ENCODE data around the gene PLTP. TPM values are rescaled to one million over a fixed set of nuclear protein-coding genes. Genes with fewer than 3 reads are reported as not detected.
"Not testable (repeated sequence)": the region's sequence is repeated elsewhere in the genome, so short reads cannot be mapped to it uniquely, and the experiment has no call there.

Gene PLTP
- total RNA-seq, 6 experiments from 2014 or later, result 9.6 to 70.2 (median 35.6) TPM

GRCh38 chr20:45934586-45935415, 22.8 kb upstream of the PLTP start, which contains the start of gene PCIF1:
Gene PCIF1, plus strand, starts transcription at chr20:45934683. Its CDS starts 4,317 bp downstream, at chr20:45939000.
- TF ChIP-seq CTCF (IDR thresholded peaks at IDR 0.05) (no peak), POLR2A (IDR thresholded peaks at IDR 0.05) (peak; percentile 99)
- peak; percentile 99 for DNase-seq
- WGBS (ENCODE audit: insufficient coverage, low coverage, low lambda C conversion rate, missing lambda C conversion rate), result 0% methylated on average over 12 of the region's 102 CpGs
- H3K36me3 ChIP-seq, result peaks cover 0 to 23% (median 2%) of the 10 kb centered on the region in 4 donors
- ATAC-seq, result peak; percentile 85 to 94 (median 89)
- no peaks in the 10 kb centered on the region for H3K27me3 ChIP-seq
- peak within 1 kb of the TSS; percentile 96 to 100 (median 100) for H3K27ac ChIP-seq
- peaks cover 0 to 19% (median 9%) of the 10 kb centered on the region in 4 donors for H3K4me1 ChIP-seq
- no peaks in the 10 kb centered on the region for H3K9me3 ChIP-seq
- intact Hi-C loops (cut with DNase I), result no loop called here
- H3K4me3 ChIP-seq, result peak within 1 kb of the TSS; percentile 89 to 100 (median 100)

- ATAC-seq (peak; percentile 13 to 39 (median 18)), DNase-seq (peak; percentile 71 to 79 (median 76))
- Histone ChIP-seq H3K4me1 (peaks cover 0 to 19% (median 9%) of the 10 kb centered on the region in 4 donors), H3K27ac (peak overlapping the region; percentile 96 to 100 (median 100)), H3K27me3 (no peaks in the 10 kb centered on the region), H3K9me3 (no peaks in the 10 kb centered on the region), H3K4me3 (peak overlapping the region; percentile 89 to 100 (median 100)), H3K36me3 (peaks cover 0 to 16% (median 0%) of the 10 kb centered on the region in 4 donors)
- intact Hi-C loops (cut with DNase I), result no loop called here
- TF ChIP-seq CTCF (IDR thresholded peaks at IDR 0.05) (no peak), POLR2A (IDR thresholded peaks at IDR 0.05) (no peak)
- 0% methylated on average over 22 of the region's 34 CpGs for WGBS (ENCODE audit: insufficient coverage, low coverage, low lambda C conversion rate, missing lambda C conversion rate)
These were observed 22.2 kb upstream of the PLTP start for GRCh38 chr20:45934046-45934585.

GRCh38 chr20:45933266-45934045, 21.5 kb upstream of the PLTP start:
- Histone ChIP-seq H3K9me3 (no peaks in the 10 kb centered on the region), H3K4me1 (peaks cover 0 to 19% (median 9%) of the 10 kb centered on the region in 4 donors), H3K27me3 (no peaks in the 10 kb centered on the region), H3K27ac (peak overlapping the region; percentile 96 to 100 (median 100)), H3K36me3 (peaks cover 0 to 11% (median 0%) of the 10 kb centered on the region in 4 donors), H3K4me3 (peak overlapping the region; percentile 89 to 100 (median 100))
- peak; percentile 73 to 80 (median 74) for DNase-seq
- intact Hi-C loops (cut with DNase I), result no loop called here
- peak; percentile 41 to 55 (median 54) for ATAC-seq
- 2% methylated on average over 9 of the region's 22 CpGs for WGBS (ENCODE audit: insufficient coverage, low coverage, low lambda C conversion rate, missing lambda C conversion rate)
- TF ChIP-seq CTCF (IDR thresholded peaks at IDR 0.05), result peak; percentile 33 to 45 (median 36)
- TF ChIP-seq POLR2A (IDR thresholded peaks at IDR 0.05), result peak; percentile 35

- peaks cover 0 to 25% (median 9%) of the 10 kb centered on the region in 4 donors for H3K4me1 ChIP-seq
- H3K4me3 ChIP-seq; H3K9me3 ChIP-seq; DNase-seq; H3K36me3 ChIP-seq; ATAC-seq; H3K27ac ChIP-seq; H3K27me3 ChIP-seq; intact Hi-C loops (cut with DNase I): not testable (repeated sequence)
- 71% methylated on average over 12 of the region's 17 CpGs for WGBS (ENCODE audit: insufficient coverage, low coverage, low lambda C conversion rate, missing lambda C conversion rate)
These were observed 19.7 kb upstream of the PLTP start for GRCh38 chr20:45931680-45932079.
